HG02973 (cell line): ENCODE measurements around the gene CCDC88C.

Source experiments
- ATAC-seq: cut with Tn5 transposase; IDR thresholded peaks from one replicate; pipeline ENCODE4 v1.9.1; 2021; ENCODE audit warnings: moderate library complexity; ENCODE audit not compliant: unreplicated experiment

Gene CCDC88C

DNA sequence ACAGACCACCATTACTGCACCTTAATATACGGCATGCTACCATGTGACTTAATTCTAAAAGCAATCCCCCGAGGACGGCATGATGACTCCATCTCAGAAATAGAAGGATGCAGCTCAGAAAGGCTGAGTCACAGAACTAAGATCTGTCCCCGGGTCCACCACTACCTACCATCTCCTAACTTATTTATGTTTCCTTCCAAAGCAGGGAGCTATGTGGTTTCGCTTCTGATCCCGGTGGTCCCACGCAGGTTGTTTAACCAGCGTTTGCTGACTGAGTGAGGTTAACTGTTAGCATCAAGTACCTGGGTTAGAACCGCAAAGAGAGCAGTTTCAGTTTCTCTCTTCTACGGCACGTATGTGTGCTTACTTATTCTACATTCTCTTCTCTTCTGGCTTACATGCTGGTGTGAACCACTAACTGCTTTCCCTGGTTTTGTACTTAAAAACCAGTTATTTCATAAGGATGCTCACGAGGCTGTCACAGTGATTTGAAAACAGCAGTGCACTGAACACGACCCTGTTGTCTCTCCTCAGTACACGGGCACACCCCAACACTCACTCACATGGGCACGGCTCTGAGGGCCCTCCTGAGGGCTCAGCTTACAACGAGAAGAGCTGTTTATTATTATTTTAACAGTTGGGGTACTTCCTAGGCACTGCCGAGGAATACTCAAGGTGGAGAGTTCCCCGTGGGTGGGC lies 66.7 kb downstream of the CCDC88C start:
- peak; percentile 55 for ATAC-seq

DNA sequence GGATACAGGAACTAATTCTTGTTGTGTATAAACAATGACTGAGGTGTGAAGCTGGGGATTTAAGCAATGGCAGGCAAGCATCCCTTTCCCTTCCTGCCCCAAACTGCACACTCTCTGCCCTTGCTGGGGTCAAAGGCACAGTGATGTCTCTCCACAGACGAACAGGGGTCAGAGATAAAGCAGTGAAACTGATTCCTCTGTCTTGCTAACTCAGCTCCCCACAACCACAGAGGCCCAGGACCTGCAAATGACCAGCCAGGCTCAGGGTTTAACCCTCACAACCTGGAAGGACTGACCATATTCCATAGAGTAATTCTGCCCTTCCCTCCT lies 67.2 kb downstream of the CCDC88C start:
- ATAC-seq = no peak

DNA sequence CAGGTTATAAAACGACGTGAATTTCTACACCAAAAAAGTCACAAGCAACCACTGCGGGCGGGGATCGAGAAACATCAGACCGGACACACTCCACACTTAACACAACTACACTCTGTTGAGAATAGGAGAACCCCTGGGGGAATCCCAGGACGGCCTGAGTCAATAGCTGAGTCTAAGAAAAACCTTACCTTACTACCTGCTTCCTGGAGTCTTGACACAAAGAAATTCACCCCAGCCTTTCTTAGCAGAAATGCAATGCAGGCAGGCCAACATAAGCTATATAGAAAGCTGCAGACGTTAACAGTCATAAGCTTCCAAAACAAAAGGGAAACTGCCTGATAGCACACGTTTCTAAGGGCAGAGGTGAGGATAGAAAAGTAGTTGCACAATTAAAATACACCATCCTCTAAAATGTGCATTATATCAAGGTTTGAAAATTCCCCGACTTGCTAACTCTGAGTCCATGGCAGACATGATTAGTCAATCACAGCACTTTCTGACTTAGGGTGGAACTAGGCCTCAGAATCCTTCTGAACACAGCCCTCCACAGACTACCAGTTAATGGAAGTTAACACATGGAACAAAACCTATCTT lies 68.0 kb downstream of the CCDC88C start:
- peak; percentile 60 for ATAC-seq

DNA sequence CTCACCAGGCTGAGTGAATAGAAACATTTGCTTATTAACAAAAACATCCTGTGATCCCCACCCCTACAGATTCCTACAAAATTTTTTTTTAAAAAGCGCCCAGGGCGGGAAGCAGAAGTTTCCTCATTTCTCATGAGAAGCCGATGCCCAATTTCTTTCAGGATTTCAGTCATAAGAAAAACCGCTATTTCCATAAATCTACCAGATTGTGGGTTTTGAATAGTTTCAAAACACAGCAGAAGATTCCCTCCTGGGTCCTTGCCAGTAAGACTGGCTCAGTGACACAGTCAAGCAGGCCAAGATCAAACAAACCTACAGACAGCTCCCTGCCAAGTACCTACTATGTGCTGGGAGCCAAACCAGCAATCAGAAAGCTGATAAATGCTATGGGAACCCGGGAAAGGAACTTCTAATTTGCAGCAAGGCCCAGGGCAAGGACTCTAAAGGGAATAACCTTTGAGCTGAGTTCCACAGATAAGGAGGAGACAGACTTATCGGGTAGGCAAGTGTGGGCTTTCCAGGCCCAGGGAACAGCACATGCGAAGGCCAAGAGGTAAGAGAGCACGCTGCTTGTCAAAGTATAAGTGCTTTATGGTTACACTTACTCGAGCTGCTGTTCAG lies 68.7 kb downstream of the CCDC88C start:
- no peak for ATAC-seq

DNA sequence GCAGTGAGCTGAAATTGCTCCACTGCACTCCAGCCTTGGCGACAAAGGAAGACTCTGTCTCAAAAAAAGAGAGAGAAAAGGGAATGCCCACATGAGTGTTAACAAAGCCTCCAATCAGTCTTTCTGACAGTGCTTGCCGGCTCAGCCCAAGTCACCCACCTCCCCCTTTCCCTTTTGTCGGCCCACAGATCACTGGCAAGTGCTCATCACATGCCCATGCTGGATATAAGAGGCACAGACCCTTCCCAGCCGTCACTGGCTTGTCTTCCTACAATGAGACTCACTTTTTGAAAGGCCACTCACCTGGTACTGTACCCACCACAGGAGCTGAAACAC lies 70.8 kb downstream of the CCDC88C start:
- no peak for ATAC-seq

DNA sequence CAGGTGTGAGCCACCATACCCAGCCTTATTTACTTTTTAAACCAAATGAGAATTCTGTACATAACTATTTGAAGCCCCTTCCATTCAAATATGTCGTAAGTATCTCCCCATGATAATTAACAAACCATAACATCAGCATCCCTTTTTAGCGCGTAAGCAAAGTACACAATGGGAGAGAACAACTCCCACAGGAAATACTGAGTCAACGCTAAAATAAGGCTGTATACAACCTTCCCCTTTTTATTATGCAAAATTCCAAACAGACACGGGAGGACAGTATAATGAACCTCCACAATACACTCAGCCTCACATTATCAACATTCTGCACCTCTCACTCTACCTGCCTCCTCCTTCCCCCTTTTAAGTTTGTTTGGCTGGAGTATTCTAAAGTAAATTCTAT lies 73.5 kb downstream of the CCDC88C start:
- ATAC-seq = no peak

DNA sequence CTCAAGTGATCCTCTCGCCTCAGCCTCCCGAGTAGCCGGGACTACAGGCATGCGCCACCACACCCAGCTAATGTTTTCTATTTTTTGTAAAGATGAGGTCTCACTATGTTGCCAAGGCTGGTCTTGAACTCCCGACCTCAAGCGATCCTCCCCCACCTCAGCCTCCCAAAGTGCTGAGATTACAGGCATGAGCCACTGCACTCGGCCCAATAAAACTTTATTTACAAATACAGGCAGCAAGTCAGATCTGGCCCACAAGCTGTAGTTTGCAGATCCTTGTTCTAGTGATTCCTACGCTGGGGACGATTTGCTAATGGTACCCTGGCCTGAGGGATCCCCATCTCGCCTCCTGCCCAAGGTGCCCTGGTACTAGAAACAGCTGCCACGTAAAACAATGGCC lies 74.6 kb downstream of the CCDC88C start:
- ATAC-seq = no peak

DNA sequence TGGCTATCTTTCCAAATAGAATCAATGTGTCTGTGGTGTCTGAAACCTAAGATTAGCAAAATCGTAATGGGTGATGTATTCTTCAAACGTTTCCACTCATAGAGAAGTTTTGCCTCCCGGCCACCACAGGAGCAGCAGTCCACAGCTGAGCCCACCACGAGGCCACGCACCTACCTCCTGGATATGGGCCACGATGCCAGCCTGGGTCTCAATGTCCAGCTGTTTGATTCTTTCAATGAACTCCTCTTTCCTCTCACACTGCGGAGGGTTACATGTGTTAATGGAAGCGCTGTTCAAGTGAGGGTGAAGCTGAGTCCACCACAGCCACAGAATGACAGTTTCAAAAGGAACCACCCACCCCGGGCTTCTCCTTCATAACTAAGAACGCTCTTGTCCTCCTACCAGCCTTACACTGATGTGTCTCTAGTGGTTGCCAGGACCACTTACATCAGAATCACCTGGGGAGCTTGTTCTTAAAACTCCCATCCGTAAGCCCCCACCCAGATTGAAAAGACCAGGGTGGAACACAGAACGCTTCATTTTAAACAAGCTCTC lies 75.3 kb downstream of the CCDC88C start:
- no peak for ATAC-seq

DNA sequence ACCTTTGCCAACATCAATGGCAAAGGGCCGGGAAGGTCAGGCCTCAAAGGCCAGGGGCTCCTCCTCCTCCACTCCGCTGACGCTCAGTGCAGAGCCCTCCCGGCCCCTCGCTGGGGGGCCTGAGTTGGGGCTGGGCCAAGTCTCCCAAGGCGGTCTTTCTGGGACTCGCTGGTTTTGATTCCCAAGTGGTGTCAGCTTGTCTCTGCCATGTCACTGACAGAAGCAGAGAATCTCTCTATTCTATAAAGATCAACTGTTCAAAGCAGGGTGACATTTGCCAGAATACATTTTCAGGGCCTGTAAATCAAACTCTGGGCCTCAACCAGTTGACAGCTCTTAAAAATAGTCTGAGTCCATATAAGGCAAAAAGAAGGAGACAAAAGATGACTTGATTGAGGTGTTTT lies 75.9 kb downstream of the CCDC88C start:
- no peak for ATAC-seq

DNA sequence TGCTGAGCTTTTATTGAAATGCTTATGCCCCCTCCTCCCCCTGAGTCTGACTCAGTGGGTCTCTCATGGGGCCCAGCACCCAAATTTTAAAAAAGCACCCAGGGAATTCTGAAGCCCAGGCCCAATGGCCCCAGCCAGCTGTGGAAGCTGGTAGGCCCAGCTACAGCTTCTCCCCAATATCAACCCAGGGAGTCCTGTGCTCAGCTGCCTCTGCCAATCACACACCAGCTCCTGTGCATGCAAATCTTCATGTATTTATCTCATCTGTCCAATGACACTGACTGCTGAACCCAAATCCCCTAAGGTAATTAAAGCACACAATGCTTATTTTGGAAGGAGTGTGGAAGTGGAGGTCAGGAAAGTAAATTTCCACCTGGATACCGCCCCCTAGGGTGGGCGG lies 76.3 kb downstream of the CCDC88C start:
- no peak for ATAC-seq

DNA sequence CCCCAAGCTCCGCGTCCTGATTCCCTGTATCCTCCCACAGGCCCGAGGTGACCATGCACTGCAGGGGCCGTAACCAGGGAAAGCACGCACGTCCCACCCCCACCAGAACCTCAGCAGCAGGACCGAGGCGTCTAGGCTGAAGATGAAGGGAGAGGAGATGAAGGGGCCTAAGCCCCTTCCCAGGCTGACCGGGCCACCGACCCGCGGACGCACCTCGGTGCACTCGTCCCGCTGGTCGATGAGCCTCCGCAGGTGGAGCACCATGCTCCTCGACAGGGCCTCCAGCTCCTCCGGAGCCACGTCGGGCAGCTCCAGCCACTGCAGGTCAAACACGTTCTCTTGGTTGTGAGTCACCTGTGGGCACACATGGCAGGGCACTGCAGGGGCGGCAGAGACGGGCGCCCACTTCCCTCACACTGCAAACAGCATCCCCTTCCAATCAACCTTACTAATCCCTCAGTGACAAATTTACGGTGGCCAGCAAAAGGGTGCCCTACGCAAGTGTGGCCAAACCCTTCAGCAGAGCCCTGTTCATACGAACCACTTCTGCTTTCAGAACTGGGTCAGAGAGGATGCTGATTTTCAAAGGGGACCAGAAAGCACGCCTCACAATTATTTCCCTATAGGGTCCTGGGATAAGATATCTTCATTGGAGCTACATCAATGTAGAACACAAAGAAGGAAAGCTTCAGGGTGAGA lies 77.8 kb downstream of the CCDC88C start:
- ATAC-seq = no peak

DNA sequence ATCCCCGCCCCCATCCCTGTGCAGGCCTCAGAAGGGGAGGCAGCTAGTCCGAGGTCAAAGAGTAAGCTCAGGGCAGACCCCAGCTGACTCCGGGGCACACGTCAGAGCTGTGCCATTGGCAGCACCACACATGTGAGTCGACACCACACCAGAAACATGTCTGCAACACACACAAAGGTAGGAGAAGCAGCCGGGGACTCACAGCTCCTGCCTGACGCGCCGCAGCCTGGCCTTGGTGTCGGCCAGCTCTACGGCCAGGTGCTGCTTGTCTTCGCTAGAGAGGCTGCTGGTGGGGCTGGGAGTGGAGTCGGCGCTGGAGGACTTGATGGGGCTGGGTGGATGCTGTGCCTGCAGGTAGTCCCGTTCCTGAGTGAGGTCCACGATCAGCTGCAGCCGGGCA lies 78.5 kb downstream of the CCDC88C start:
- no peak for ATAC-seq

DNA sequence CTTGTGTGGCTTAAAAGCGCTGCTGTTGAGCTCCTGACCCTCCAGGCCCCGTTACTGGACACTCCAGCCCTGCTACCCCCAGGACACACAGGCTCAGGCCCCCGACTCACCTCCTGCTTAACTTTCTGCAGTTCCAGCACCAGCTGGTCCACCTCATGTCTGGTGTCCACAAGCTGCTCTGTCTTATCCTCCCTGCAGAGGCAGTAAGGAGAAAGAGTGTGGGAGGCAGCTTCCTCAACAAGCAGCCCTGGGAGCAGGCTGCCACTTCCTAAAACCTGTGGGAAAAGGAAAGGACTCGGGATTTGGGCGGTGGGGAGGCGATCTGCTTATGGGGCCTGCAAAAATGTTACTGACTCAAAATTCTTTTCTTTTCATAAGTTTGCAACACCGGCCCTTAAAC lies 79.2 kb downstream of the CCDC88C start:
- no peak for ATAC-seq

DNA sequence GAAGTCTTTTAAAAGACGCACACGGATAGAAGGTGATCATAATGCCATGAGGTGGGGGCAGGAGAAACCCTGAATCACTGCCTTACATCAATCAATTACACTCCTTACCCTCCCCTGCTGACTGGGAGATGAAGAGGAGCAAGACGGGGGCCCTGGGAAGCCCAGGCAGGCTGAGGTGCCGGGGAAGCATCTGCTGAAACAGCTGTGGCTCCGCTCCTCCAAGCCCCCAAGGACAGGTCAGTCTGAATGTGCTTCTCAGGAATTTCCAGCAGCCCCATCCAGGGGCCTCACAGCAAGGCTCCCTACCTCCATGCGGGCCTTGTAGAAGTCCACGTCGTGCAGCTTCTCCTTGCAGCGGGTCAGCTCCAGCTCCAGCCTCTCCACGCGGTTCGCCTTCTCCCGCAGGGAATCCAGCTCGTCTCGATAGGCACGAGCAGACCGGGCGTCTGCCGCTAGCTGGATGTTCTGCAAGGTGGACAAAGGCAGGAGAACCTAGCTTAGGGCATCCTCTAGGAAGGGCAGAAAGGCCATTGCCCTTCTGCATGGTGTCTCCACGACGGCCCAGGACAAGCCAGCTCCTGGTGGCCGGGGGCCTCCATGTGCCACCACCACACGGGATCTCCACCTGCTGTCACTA lies 79.8 kb downstream of the CCDC88C start:
- ATAC-seq = no peak

DNA sequence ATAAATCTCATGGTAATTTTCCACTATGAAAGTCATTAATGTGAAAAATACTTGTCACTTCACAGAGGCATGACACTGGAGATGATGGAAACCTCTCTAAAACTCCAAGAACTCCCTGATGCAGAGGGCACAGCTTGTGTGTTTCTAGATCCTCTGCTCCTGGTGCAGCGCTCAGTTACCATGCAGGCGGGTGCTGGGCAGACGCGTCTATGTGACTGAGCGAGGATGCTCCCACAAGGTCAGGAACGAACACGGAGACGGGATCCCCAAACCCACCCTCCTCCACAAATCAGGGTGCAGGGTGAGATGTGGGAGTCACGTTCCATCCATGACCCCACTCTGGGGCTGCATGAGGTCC lies 81.5 kb downstream of the CCDC88C start:
- no peak for ATAC-seq

DNA sequence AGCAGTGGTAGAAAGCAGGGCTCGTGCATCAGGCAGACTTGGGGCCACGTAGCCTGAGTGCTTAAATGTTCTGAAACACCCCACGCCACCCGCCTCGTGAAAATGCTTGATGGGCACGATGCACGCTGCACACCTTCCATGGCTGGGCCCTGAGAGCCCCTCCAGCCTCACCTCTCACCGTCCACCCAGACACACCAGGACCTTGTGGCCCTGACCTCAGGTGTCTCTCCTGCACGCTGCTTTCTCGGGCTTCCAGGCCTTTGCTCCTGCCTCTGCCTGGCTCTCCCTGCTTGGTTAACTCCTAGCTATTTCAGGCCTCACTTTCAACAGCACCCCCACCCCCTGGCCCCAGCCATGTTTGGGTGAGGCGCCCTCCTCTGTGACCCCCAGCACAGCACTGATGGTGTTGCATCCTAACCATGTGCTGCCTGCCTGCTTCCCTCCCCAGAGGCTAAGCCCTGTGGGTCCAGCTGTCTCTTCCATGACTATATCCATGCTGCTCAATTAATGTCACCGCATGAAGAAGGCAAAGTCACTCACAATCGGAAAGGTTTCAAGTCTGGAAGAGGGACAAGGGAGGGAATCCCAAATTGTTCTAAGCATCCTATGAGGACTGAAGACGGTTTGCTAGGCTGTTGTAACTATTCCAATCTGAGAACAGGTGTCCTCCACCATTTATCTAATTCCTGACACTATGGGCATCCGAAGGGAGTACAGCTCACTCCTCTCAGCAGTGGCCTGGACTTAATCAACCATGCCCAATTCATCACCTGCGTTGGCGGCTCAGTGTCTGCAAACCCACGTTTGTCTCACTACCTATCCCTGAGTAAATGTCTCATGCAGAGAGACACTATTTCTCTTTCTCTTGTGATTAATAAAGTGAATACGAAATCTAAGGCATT lies 82.2 kb downstream of the CCDC88C start:
- no peak for ATAC-seq

DNA sequence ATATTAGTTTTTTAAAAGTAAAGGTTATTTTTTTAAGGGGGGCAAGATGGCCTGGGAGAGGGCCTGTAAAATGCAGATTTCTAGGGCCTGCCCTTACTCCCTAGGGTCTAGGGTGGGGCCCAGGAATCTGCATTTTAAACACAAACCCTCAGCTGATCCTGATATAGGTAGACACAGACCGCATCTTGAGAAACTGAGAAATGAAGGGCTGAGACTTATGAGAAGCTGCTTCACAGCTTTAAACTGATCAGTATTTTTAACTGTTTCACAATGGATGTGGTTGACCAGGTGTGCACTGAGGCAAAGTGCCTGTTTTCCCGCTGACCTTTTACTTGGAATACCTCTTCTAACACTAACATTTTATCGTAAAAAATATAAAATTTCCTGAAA lies 84.0 kb downstream of the CCDC88C start:
- ATAC-seq = no peak

DNA sequence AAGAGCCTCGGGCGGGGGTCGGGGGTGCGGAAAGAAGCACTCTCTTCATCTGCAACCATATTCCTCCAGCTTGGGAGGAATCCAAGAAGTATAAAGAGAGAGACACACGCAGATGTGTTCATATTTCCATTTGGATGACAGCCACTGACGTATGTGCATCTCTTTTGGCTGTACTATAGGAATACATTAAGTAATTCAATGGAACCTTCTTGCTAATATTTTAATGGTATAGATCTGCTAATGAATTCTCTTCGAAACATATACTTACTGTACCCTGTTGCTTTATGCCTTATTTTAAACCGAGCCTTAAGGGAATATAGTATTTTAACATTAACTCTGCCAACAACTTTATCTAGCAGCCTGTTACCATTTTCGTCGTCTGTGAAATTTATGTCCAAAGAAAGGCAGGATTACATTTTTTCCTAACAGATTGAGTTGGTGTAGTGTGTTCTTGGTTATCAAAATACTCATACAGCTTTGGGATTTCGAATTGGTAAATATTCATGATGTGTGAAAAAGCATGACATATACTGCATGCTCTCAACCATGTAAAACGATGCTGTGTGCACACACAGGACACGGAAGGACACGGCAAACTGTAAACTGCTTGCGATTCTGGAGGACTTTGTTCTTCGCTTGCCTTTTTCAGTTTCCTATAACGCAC lies 84.5 kb downstream of the CCDC88C start:
- no peak for ATAC-seq

DNA sequence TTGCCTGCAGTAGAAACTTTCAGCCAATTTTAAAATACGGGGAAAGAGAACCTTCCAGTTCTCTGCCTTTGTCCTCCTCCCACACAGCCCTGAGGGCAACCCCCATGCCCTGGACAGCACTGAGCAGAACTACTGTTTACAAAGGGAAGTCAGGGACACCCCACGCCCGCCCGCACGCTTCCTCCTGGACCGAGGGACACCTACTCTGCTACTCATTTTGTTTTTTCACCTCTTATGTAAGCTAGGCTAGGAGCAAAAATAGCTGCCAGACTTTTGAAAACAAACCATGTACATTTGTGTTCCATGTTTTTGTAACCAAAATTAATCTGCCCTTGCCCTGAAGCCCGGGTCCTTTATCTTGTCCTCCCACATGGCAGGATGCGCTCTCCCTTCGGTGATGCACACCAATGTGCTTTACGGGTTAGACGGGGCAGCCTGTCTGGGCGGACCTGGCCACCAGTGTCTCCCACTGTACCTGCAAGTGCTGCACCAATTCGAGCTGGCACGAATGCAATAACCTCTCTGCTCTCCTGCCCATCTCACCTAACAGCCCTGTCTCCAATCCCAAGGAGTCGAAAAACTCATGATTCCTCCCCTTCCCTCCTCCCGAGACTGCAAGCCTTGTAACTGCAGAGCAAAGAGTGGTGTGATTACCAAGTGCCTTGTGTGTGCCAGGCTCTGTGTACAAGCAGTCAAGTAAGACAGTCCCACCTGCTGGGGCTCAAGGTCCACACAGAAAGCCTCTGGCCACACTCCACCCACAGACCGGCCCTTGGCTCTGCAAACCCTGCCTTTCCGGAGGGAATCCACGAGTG lies 85.2 kb downstream of the CCDC88C start:
- ATAC-seq = no peak
